CD4-positive, alpha-beta T cell treated with Interleukin-12 subunit alpha and Interleukin-12 subunit beta, for 1 hour (primary cell): ENCODE data around the gene WDR64.

ENCODE experiments used
- DNase-seq: peaks from one replicate; pipeline ENCODE4 v3.0.0-alpha.2; 2020

The WDR64 gene

GRCh38 chr1:241846862-241847539 lies 194.9 kb downstream of the WDR64 start:
- no peak for DNase-seq

GRCh38 chr1:241847540-241847795 lies 195.4 kb downstream of the WDR64 start:
- no peak for DNase-seq

- peak; percentile 89 for DNase-seq
These were observed 196.0 kb downstream of the WDR64 start, which contains the start of gene EXO1 for GRCh38 chr1:241847796-241848685. TSS of gene EXO1 (plus strand) at chr1:241848204. CDS start at chr1:241850426, 2,222 bp downstream.

- DNase-seq: no peak
These were observed 196.7 kb downstream of the WDR64 start for GRCh38 chr1:241848686-241849344.

GRCh38 chr1:241849345-241849695 lies 197.2 kb downstream of the WDR64 start:
- DNase-seq: no peak
